Liver (tissue), 9 donors: ENCODE measurements around the gene SCML1. TPM values are rescaled to one million over a fixed set of nuclear protein-coding genes. Genes with fewer than 3 reads are reported as not detected.

Experiments
- DNase-seq: peaks from one replicate; pipeline ENCODE4 v3.0.0-alpha.2; 2017; ENCODE audit warnings: low spot score
- H3K27ac ChIP-seq, 2 donors: one replicate each; pipeline ENCODE4 v1.7.0; 2013; ENCODE audit warnings: inconsistent platforms in 2 of 2, low read length in 2 of 2, control low read depth in 1 of 2, low read depth in 1 of 2, mild to moderate bottlenecking in 1 of 2
- H3K27me3 ChIP-seq, 4 donors: one replicate each; pipeline versions ENCODE4 v1.6.1 to v1.7.0; 2013; ENCODE audit warnings: low read length in 3 of 4, inconsistent platforms in 1 of 4, mild to moderate bottlenecking in 1 of 4, moderate library complexity in 1 of 4; ENCODE audit not compliant: control insufficient read depth in 4 of 4, insufficient read depth in 4 of 4
- H3K36me3 ChIP-seq, 4 donors: one replicate each; pipeline versions ENCODE4 v1.6.1 to v1.7.0; 2013; ENCODE audit warnings: low read length in 3 of 4, mild to moderate bottlenecking in 3 of 4, low read depth in 1 of 4, moderate library complexity in 1 of 4; ENCODE audit not compliant: control insufficient read depth in 4 of 4, insufficient read depth in 3 of 4
- H3K4me1 ChIP-seq, 4 donors: one replicate each; pipeline versions ENCODE4 v1.6.1 to v1.7.0; 2013; ENCODE audit warnings: low read length in 3 of 4, mild to moderate bottlenecking in 3 of 4, moderate library complexity in 1 of 4; ENCODE audit not compliant: control insufficient read depth in 4 of 4, insufficient read depth in 4 of 4
- H3K4me3 ChIP-seq, 3 donors: one replicate each; pipeline versions ENCODE4 v1.6.1 to v1.7.0; 2013; ENCODE audit warnings: low read length in 3 of 3, control low read depth in 1 of 3, low read depth in 1 of 3, mild to moderate bottlenecking in 1 of 3
- H3K9ac ChIP-seq, 2 donors: one replicate each; pipeline ENCODE4 v1.7.0; 2013; ENCODE audit warnings: low read length in 2 of 2, mild to moderate bottlenecking in 2 of 2, moderate library complexity in 2 of 2, control low read depth in 1 of 2, low read depth in 1 of 2
- H3K9me3 ChIP-seq, 4 donors: one replicate each; pipeline versions ENCODE4 v1.6.1 to v1.7.0; 2013; ENCODE audit warnings: low read length in 3 of 4; ENCODE audit not compliant: control insufficient read depth in 4 of 4
- GABPA ChIP-seq, 2 donors: IDR thresholded peaks in 1 of 2; conservative IDR thresholded peaks in 1 of 2; 2 replicates each; pipeline ENCODE4 v1.6.1; 2016; ENCODE audit warnings: antibody characterized with exemption in 2 of 2, mild to moderate bottlenecking in 1 of 2, moderate library complexity in 1 of 2
- HNF4A ChIP-seq, 2 donors: conservative IDR thresholded peaks; 2 replicates each; pipeline ENCODE4 v1.6.1; 2016; ENCODE audit warnings: antibody characterized with exemption in 2 of 2, mild to moderate bottlenecking in 2 of 2
- HNF4G ChIP-seq: IDR thresholded peaks from 2 replicates; pipeline ENCODE4 v1.6.1; 2016; ENCODE audit warnings: antibody characterized with exemption
- JUND ChIP-seq, 2 donors: IDR thresholded peaks; 2 replicates each; pipeline ENCODE4 v1.6.1; 2016; ENCODE audit warnings: antibody characterized with exemption in 2 of 2
- NR2F2 ChIP-seq: IDR thresholded peaks from 2 replicates; pipeline ENCODE4 v1.6.1; 2016; ENCODE audit warnings: antibody characterized with exemption
- RXRA ChIP-seq, 2 donors: IDR thresholded peaks; 2 replicates each; pipeline ENCODE4 v1.6.1; 2017 to 2018; ENCODE audit warnings: antibody characterized with exemption in 2 of 2, mild to moderate bottlenecking in 1 of 2
- SP1 ChIP-seq: IDR thresholded peaks from 2 replicates; pipeline ENCODE4 v1.6.1; 2018; ENCODE audit warnings: antibody characterized with exemption, mild to moderate bottlenecking
- YY1 ChIP-seq: IDR thresholded peaks from 2 replicates; pipeline ENCODE4 v1.6.1; 2016; ENCODE audit warnings: antibody characterized with exemption, mild to moderate bottlenecking
- WGBS: extraction: QIAGEN DNeasy Blood & Tissue Kit; methylation state at CpG from one replicate; pipeline ENCODE4 v1.1.7; 2013; 5-methylcytosine and 5-hydroxymethylcytosine counted together
- polyA plus RNA-seq, 2 donors: library from polyadenylated mRNA; stranded (reverse) in 1 of 2; unstranded in 1 of 2; fragments of 200-250 nt in 1 of 2; fragments of >200 nt in 1 of 2; fragmentation: Nextera tagmentation in 1 of 2; extraction: Ambion mirVana in 1 of 2; gene quantifications; one replicate each; pipeline versions ENCODE4 v1.2.1 to v1.2.3, GENCODE V29; 2013 to 2015
- total RNA-seq, 2 donors: library from RNA; depleted of rRNA; stranded (reverse); fragments of >200 nt; gene quantifications; one replicate each; pipeline ENCODE4 v1.2.3, GENCODE V29; 2014
- TF ChIP-seq, protein P1 (sequence below): IDR thresholded peaks from 2 replicates; pipeline ENCODE4 v1.6.1; 2016; ENCODE audit warnings: antibody characterized with exemption
- TF ChIP-seq, protein P2 (sequence below): IDR thresholded peaks from 2 replicates; pipeline ENCODE4 v1.6.1; 2016; ENCODE audit warnings: antibody characterized with exemption
- TF ChIP-seq, protein P3 (sequence below): fragments of 150-350 bp; IDR thresholded peaks from 2 replicates; pipeline ENCODE4 v1.5.1; 2017; ENCODE audit warnings: improper control_type of control experiment, low read depth, low read length; ENCODE audit not compliant: missing input control
- TF ChIP-seq, protein P4 (sequence below): IDR thresholded peaks from 2 replicates; pipeline ENCODE4 v1.6.1; 2016; ENCODE audit warnings: antibody characterized with exemption, mild to moderate bottlenecking
- donor health status: healthy.
- donor health status: healthy.
- donor health status: healthy.
- donor health status: healthy.
- donor health status: healthy.

The SCML1 gene, protein sequence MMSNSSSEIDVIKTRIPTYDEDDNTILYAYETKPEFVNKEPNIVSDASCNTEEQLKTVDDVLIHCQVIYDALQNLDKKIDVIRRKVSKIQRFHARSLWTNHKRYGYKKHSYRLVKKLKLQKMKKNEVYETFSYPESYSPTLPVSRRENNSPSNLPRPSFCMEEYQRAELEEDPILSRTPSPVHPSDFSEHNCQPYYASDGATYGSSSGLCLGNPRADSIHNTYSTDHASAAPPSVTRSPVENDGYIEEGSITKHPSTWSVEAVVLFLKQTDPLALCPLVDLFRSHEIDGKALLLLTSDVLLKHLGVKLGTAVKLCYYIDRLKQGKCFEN
- total RNA-seq = 10 to 100 TPM; 14.2 to 17.9 TPM
- 10 to 100 TPM in 1 of 2 donors, 1 to 10 TPM in 1; 7.9 to 15.5 TPM for polyA plus RNA-seq

DNA sequence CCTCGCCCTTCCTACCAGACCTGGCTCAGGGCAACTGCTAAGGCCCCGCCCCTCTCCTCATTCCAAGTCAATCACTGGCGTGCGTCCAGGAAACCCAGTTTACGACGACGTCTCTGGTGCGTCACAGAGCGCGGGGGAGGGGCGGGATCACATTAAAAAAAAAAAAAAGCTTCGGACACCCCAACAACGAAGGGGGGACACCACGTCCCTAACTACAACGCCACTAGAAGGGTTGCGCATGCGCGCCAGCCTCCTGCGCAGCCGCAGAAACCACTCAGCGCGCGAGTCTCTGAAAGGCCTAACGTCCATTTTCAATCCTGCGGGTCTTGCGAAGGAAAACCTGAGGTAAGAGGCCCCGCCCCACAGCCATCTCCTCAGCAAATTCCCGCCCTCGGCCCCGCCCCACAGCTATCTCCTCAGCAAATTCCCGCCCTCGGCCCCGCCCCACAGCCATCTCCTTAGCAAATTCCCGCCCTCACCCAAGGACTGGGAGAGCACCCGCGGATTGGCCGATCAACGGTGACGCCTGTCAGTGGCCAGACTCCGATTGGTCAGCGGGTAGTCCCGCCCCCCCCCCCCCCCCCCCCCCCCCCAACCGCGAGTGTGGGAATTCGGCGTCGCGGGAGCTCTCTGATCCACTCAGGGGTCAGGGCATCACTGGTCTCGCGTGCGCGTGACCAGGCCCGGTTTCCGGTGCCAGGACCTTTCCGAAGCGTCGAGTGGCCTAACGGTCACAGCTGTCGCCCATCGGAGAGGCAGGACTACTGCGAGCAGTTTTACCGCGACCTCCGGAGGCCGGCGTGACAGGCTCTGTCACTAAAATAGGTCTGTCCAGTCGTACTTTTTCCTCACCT lies at the start of gene SCML1:
Gene SCML1 (plus strand): TSS at position 638 of the 854 bp plus-strand sequence. CDS start 6,694 bp downstream, outside the sequence.
- peak; percentile 91 for DNase-seq

More for the DNA sequence above, at the start of gene SCML1:
- no peaks in the 10 kb centered on the region for H3K36me3 ChIP-seq
- TF ChIP-seq, protein P1, sequence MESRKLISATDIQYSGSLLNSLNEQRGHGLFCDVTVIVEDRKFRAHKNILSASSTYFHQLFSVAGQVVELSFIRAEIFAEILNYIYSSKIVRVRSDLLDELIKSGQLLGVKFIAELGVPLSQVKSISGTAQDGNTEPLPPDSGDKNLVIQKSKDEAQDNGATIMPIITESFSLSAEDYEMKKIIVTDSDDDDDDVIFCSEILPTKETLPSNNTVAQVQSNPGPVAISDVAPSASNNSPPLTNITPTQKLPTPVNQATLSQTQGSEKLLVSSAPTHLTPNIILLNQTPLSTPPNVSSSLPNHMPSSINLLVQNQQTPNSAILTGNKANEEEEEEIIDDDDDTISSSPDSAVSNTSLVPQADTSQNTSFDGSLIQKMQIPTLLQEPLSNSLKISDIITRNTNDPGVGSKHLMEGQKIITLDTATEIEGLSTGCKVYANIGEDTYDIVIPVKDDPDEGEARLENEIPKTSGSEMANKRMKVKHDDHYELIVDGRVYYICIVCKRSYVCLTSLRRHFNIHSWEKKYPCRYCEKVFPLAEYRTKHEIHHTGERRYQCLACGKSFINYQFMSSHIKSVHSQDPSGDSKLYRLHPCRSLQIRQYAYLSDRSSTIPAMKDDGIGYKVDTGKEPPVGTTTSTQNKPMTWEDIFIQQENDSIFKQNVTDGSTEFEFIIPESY = peak; percentile 64
- no peak for TF ChIP-seq HNF4G
- TF ChIP-seq, protein P2, sequence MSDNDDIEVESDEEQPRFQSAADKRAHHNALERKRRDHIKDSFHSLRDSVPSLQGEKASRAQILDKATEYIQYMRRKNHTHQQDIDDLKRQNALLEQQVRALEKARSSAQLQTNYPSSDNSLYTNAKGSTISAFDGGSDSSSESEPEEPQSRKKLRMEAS = no peak
- peak in 1 of 2 donors; percentile 23 for TF ChIP-seq HNF4A (conservative IDR thresholded peaks at IDR 0.05)
- TF ChIP-seq, protein P3, sequence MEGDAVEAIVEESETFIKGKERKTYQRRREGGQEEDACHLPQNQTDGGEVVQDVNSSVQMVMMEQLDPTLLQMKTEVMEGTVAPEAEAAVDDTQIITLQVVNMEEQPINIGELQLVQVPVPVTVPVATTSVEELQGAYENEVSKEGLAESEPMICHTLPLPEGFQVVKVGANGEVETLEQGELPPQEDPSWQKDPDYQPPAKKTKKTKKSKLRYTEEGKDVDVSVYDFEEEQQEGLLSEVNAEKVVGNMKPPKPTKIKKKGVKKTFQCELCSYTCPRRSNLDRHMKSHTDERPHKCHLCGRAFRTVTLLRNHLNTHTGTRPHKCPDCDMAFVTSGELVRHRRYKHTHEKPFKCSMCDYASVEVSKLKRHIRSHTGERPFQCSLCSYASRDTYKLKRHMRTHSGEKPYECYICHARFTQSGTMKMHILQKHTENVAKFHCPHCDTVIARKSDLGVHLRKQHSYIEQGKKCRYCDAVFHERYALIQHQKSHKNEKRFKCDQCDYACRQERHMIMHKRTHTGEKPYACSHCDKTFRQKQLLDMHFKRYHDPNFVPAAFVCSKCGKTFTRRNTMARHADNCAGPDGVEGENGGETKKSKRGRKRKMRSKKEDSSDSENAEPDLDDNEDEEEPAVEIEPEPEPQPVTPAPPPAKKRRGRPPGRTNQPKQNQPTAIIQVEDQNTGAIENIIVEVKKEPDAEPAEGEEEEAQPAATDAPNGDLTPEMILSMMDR = no peak
- TF ChIP-seq NR2F2 = no peak
- peak; percentile 85 for TF ChIP-seq YY1
- TF ChIP-seq RXRA (IDR thresholded peaks at IDR 0.05) = peak in 1 of 2 donors; percentile 31
- peak in 1 of 2 donors; percentile 8 for TF ChIP-seq GABPA (IDR thresholded peaks at IDR 0.05 in 1 of 2, conservative IDR thresholded peaks at IDR 0.05 in 1 of 2)
- TF ChIP-seq, protein P4, sequence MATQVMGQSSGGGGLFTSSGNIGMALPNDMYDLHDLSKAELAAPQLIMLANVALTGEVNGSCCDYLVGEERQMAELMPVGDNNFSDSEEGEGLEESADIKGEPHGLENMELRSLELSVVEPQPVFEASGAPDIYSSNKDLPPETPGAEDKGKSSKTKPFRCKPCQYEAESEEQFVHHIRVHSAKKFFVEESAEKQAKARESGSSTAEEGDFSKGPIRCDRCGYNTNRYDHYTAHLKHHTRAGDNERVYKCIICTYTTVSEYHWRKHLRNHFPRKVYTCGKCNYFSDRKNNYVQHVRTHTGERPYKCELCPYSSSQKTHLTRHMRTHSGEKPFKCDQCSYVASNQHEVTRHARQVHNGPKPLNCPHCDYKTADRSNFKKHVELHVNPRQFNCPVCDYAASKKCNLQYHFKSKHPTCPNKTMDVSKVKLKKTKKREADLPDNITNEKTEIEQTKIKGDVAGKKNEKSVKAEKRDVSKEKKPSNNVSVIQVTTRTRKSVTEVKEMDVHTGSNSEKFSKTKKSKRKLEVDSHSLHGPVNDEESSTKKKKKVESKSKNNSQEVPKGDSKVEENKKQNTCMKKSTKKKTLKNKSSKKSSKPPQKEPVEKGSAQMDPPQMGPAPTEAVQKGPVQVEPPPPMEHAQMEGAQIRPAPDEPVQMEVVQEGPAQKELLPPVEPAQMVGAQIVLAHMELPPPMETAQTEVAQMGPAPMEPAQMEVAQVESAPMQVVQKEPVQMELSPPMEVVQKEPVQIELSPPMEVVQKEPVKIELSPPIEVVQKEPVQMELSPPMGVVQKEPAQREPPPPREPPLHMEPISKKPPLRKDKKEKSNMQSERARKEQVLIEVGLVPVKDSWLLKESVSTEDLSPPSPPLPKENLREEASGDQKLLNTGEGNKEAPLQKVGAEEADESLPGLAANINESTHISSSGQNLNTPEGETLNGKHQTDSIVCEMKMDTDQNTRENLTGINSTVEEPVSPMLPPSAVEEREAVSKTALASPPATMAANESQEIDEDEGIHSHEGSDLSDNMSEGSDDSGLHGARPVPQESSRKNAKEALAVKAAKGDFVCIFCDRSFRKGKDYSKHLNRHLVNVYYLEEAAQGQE = peak; percentile 50
- peak; percentile 31 to 43 for TF ChIP-seq JUND (IDR thresholded peaks at IDR 0.05)
- peak; percentile 36 for TF ChIP-seq SP1
- H3K4me1 ChIP-seq = peaks cover 1 to 23% (median 14%) of the 10 kb centered on the region in 4 donors
- H3K4me3 ChIP-seq = peak within 1 kb of the TSS; percentile 72 to 91 (median 87)
- H3K9ac ChIP-seq = peak within 1 kb of the TSS; percentile 41 to 97
- WGBS = under 1% methylated on average over 64 of the region's 67 CpGs
- H3K9me3 ChIP-seq = peaks cover 0 to 2% (median 0%) of the 10 kb centered on the region in 4 donors
- H3K27me3 ChIP-seq = peaks cover 0 to 2% (median 0%) of the 10 kb centered on the region in 4 donors
- peak within 1 kb of the TSS; percentile 97 for H3K27ac ChIP-seq
